ENCODE results near the gene SUN5. TPM values are rescaled to one million over a fixed set of nuclear protein-coding genes. Genes with fewer than 3 reads are reported as not detected.

The SUN5 gene
- total RNA-seq, 1 donor from 2014 or later = not detected

GRCh38 chr20:32995802-32996201 is 8.4 kb downstream of the SUN5 start:
- no peak for DNase-seq (ENCODE audit: low read depth)

DNA sequence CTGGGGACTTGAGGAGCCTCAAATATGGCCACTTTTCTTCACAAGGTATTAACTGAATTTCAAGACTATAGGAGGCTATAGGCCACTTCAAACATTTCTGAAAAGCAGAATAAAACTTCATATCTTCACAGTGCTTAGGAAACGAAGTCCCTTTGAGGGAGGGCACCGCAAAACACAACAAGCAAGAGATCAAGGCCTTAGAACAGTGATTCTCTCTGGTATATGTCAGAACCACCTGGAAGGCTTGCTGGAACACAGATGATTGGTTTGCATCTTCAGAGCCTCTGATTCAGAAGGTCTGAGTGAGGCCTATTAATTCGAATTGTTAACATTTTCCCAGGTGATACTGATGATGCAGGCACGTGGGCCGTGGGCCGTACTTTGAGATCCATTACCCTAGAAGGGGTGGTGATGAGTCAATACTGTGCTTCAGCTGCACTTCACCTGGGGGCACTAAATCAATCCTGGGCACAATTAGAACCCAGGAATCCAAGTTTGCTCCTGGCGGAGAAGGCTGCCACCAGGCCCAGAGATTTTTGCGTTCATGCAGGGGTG is 10.7 kb downstream of the SUN5 start:
- no peak for DNase-seq (ENCODE audit: low read depth)

DNA sequence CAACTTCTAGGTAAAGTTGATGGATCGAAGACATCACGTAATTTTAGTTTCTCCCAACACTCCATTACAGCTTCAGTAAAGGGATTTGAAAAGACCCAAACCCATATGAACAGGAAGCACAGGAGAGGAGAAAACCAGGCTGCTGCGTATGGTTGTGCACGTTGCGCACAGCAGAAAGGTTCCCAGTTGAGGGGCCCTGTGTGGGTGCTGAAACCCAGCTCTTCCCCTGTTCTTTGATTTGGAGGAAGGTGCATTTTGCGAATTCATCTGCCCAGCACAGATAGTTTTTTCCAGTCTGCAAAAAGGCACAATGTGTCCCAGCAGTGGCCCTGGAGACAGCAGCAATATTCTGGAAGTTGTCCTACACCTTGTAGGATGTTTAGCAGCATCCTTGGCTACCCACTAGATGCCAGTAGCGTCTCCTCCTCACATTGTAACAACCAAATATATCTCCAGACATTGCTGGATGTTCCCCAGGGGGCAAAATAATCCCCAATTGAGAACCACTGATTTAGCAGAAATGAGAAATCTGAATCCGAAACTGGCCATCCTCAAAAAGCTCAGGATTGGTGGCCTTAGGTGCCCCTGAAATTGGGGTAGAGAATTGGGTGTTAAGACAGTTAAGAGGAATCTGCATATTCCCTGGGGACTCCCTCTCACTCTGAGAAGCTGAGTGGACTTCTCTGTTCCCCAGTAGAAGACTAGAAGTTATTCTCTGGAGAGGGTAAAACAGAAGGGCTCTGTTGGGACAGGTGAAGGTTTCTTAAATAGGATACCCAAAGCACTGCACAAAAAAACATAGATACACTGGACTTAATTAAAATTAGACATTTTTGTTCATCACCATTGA is 12.2 kb downstream of the SUN5 start:
- no peak for DNase-seq (ENCODE audit: low read depth)

- DNase-seq (ENCODE audit: low read depth) = no peak
Observed at GRCh38 chr20:32991383-32991782, 12.8 kb downstream of the SUN5 start.

DNA sequence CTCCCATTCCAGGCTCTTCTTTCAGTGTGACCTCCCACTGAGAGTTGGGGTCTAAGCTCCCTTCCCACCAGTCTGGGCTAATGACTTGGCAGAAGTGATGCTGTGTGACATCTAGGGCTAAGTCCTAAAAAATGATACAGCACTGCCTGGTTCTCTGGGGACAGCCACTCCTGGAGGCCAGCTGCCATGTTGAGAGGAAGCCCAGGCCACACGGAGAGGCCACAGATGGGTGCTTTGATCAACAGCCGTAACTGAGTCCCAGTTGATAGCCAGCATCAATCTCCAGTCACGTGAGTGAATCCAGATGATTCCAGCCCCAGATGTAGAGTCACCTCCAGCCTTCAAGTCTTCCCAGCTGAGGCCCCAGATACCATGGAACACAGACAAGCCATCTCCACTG is 13.8 kb downstream of the SUN5 start:
- no peak for DNase-seq (ENCODE audit: low read depth)

DNA sequence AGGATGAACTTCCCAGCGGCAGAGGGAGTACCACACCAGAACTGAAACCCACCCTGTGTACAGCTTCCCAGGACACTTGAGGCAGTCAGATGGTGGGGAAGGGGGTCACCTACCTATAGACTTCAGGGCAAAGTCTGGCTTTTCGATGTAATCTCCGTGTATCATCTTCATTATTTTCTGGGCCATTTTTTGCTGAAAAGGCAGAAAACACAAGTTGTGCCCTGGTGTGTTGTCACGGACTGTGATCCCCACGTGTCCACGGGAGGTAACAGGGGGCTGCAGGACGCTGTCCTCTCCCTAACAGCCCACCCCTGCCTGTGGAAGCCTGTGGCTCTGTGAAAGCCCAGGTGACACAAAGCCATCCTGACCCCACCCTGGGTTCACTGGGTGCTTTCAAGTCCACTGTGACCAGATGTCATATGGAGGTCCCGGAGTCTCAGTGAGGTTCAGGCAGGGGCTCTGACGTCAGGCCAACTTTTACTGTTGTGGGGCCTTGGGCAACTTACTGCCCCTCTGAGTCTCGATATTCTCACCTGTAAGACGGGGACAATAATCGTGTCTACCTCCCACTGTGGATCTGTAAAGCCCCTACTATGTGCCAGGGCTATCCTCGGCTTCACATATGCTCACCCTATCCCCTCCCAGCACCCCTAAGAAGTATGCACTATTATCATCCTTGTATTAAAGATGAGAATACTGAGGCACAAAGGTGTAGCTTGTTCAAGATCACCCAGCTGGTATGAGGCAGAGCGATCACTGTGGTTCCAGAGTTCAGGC is 14.5 kb downstream of the SUN5 start:
- DNase-seq (ENCODE audit: low read depth) = no peak

DNA sequence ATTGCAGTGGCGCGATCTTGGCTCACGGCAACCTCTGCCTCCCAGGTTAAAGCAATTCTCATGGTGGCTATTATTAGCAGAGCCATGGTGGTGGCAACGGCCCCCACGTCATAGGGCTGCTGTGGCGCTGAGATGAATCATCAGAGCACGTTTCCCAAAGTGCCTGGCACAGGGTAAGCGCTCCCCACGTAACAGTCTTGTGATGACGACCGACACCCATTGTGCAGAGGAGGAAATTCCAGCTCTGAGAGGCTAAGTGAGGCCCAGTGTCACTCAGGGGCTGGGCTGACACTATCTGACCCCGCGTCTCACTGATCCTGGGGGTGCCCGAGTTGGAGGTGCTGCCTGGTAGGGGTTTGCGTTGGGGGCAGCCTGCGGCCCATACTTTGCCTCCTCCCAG is 16.2 kb downstream of the SUN5 start:
- no peak for DNase-seq (ENCODE audit: low read depth)

DNA sequence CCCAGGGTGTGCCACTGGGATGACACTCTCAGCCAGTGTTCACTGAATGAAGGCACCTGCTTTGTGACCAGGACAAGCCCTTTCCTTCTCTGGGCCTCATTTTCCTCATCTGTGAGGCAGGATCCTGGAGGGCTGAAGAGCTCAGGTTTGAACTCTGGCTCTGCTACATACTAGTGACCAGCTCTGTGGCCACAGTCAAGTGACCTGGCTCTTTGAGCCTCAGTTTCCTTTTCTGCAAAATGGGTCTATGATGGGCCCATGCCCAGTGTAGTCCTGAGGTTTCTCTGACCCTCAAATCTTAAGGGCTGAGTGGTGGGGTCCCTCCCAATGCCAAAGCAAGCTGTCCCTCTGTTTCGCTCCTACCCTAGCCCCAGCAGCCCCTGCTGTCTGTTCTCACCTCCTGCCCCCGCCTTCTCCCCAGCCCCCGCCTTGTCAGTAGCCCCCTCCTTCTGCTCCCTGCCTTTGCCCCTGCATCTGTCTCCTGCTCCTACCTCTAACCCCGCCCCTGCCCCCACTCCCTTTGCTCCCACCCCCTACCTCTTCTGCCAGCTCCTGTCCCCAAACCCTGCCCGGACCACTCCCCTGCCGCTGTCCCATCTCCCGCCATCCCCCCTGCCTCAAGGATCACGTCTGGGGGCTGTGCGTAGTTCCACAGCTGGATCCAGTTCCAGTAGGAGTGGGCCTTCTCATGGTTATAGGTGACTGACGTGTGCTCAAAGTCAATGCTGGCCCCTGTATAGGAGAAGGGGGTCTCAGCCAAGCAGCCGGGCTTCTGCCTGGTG is 17.0 kb downstream of the SUN5 start:
- no peak for DNase-seq (ENCODE audit: low read depth)

DNA sequence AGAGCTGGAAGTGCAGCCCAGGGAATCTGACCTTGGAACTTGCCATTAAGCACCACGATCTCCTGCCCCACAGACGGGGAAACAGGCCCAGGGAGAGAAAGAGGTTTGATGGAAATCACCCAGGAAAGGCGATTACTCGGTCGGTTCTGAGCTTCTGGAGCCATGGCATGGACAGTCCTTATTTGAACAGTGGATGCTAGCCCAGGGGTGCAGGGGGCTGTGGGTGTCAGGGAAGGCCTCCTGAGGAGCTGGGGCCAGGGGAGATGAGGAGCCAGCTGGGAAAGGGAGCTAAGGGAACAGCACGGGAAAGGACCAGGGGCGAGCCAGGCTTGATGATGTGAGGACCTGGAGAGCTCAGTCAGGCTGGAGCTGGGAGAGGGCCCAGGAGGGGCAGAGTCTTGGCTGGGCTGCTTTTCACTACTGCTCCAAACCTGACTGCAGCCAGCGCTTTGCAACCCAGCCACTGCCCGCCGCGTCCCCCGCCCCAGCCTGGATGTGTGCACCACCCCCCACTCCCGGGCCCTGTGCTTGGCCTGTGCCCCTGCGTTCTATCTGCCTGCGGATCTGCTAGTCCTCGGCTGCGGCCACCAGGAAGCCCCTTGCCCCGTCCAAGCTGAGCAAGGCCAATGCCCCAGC is 17.8 kb downstream of the SUN5 start:
- DNase-seq (ENCODE audit: low read depth) = no peak

GRCh38 chr20:32985596-32985995 is 18.6 kb downstream of the SUN5 start:
- no peak for DNase-seq (ENCODE audit: low read depth)

DNA sequence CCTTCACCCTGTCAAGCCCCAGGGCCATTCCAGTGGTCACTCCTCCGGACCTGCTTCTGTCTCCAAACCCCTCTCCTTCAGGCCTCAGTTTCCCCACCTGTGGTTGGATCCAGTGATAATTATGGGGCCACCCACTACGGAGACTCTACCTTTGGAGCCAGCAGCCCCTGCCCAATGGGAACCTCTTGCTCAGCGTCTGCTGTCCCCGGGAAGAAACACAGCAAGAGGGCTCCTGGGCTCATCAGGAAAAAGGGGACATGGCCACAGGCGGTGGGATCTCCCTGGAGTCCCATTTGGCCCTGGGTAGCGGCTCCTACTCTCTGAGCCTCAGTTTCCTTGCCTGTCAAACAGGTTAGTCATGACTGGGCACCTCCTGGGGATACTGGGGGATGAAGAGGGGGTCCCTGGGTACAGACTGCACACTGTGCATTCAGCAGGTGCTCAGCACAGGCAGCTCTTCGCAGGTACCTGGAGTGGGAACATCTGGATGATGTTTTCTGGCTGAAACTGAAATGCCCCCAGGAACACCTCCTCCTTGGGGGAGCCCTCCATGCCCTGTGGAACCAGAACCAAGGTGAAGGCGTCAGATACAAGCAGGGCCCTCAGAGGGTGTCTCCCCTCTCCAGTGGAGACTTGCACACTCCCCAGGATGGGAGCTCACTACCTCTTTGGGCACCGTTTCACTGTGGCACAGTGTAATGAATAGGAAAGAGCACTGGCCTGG is 19.4 kb downstream of the SUN5 start:
- DNase-seq (ENCODE audit: low read depth) = no peak

DNA sequence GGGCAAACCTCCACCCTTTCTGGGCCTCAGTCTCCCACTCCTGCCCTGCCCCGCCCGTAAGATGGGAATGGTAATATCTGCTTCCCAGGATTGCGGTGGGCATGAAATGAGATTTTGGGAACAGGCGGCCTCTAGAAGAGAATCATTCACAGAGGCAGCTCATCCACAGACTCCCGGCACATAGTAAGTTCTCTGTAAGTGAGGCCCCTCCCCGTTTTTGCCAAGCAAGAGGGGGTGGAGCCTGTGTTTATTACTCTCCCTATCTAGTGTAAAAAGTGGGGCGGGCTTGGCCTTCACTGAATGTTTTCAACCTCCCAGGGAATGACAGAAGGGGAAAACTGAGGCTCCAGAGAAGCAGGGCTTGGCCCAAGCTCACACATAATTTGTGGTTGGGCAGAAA is 20.0 kb downstream of the SUN5 start:
- DNase-seq (ENCODE audit: low read depth) = no peak

DNA sequence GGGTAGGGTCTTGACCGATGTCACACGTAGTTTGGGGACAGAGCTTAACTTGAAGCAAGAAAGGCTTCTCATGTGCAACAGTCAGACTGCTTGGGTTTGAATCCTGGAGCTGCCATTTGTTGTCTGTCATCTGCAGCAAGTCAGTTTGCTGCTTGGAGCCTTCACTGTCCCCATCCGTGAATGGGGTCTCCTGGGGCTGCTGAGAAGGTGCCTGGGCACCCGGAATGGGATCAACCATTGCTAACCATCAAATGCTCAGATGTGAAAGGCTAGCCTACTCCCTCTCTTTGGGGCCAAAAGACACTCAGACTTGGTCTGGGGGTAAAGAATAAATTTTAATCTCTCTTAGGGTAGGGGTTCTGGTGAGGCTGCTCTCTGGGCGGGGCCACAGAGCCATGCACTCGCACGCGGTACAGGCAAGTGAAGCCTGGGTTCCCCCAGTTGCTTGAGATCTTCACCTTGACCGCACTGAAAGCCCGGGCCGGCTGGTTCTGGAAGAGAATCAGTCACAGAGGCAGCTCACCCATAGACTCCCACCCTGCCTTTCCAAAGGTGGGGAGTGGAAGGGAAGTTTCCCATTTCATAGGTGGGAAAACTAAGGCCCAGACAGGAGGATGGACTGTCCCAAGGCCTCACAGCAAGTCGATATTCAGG is 20.6 kb downstream of the SUN5 start:
- no peak for DNase-seq (ENCODE audit: low read depth)

DNA sequence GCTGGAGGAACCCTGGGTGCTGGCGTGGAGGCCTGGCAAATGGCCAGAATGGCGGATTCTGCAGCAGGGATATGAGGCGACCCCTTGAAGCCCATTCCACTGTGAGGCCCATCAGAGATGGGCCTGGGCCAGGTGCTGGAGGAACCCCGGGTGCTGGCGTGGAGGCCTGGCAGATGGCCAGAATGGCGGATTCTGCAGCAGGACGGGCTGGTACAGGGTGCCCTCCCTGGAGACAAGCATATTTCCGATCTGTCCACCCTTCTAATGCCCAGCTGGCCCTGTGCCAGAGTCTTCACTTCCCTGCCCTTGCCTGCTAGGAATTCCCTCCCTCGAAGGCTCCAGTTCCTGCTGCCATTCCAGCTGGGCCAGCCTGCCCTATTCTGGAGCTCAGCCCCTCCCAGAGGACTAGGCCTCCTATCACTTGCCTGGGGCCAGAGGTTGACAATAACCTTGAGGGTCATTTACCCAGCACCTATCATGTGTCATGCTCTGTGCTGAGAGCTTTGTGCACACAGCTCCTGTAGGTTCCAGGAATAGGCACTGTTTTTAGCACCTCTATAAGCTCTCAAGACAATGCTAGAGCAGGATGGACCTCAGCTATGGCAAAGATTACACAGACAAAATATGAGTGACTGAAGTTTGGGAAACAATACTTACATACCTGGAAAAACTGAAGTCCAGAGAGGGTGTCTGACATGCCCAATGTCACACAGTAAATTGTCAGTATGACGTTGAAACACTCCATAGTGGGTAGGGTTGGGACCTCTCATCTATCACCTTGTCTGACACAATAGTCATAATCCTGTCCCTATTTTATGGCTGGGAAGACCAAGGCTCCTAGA is 21.4 kb downstream of the SUN5 start:
- DNase-seq (ENCODE audit: low read depth) = peak; percentile 8

DNA sequence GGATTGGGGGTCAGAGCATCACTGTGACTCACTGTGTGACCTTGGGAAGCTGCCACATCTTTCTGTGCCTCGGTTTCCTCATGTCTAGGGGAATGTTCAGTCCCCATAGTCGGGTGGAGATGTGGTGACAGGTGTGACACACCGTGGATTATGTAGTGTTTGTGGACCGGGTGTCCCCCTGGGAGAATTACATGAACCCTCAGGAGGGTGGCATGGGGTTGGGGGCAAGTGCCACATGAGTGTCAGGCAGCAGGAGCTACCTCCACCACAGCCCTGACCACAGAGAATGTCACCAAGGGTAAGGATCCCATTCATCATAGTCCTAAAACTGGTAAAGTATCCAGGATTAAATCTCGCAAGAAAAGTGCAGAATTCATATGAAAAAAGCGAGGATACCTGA is 23.2 kb downstream of the SUN5 start:
- no peak for DNase-seq (ENCODE audit: low read depth)

DNA sequence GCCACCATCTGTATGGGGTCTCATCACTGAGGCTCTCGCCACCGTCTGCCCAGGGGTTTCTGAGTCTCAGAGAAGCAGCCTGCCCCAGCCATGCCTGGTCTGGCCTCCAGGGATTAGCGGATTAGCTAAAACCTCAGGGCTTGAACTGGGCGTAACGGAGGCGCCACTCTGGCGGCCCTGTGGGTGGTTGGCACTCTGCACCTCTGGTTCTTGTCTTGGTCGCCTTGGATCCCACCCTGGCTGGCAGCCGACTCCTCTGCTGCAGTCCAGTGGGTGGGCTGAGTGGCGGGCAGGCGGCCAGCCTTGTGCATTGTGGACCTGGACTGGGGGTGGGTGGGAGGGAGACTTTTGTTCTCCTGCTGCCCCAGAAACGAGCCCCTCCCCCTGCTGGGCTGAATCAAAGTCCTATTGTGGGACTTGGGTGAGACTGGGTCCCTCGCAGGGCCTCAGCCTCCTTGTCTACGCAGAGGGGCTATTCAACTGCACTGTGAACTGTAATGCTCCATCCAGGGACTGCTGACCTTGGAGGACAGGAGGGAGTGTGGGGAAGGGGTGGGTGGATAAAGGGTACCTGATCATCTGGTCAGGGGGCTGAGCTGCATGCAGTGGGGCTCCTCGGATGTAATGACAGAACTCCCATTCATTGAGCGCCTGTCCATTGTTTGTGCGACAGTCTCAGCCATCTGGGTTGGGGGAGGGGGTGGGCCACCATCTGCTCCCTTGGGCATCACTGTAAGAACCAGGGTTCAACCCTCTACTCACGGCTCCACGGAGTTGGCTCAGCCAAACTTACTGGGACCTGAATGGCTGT is 23.9 kb downstream of the SUN5 start:
- DNase-seq (ENCODE audit: low read depth) = no peak

DNA sequence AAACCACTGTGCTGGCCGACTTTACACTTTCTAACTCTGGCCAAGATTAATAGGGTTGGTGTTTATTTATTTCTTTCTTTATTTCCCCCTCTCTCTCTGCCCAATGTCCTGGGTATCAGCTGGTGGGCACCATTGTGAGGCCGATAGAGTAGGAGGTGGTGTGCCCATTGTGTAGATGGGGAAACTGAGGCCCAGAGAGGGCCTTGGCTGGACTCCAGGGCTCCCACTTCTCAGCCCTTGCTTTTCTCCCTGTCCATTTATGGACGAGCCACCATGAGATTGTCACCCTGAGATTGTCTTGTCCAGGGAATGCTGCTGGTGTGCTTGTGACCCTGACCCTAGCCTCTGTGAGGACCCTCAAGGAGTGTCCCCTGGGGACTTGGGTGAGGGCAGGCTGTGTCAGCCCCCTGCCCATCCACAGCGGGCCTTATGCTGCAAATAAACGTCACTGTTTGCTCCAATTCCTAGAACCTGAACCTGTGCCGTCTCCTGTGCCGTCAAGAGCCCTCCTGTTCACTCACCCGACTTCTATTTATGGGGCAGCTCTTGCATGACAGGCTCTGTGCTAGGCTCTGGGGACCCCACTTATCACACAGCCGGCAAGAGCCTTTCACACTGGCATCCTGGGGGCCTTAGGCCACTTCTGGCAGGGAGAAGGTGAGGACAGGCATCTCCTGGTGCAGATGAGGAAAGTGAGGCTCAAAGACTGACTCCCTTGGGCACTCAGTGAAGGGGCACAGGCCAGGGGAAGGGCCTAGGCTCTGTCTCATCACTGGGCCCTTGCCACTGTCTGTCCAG is 24.8 kb downstream of the SUN5 start:
- DNase-seq (ENCODE audit: low read depth) = no peak

Data from myocyte (in vitro differentiated cells).